Prostate gland (tissue), 2 donors: ENCODE data around the gene C1orf198. TPM values are rescaled to one million over a fixed set of nuclear protein-coding genes. Genes with fewer than 3 reads are reported as not detected.

Experiments used
- DNase-seq: peaks from one replicate; pipeline ENCODE4 v3.0.0-alpha.2; 2019; ENCODE audit warnings: low spot score
- H3K27ac ChIP-seq, 2 donors: fragments of 200-600 bp; sonication (generic); 2 replicates each; pipeline ENCODE4 v1.5.1; 2017 to 2019
- H3K27me3 ChIP-seq: fragments of 200-600 bp; sonication (generic); replicated peaks from 2 replicates; pipeline ENCODE4 v1.5.1; 2019; ENCODE audit not compliant: insufficient read depth
- H3K36me3 ChIP-seq, 2 donors: fragments of 200-600 bp; sonication (generic); 1 replicate in 1 of 2; 2 replicates in 1 of 2; pipeline versions ENCODE4 v1.5.1 to v1.8.1; 2017 to 2019
- H3K4me1 ChIP-seq: fragments of 200-600 bp; sonication (generic); replicated peaks from 2 replicates; pipeline ENCODE4 v1.5.1; 2019
- H3K4me3 ChIP-seq, 2 donors: fragments of 200-600 bp; sonication (generic); 2 replicates each; pipeline ENCODE4 v1.5.1; 2017 to 2019
- H3K9me3 ChIP-seq: fragments of 200-600 bp; sonication (generic); 2 replicates; pipeline ENCODE4 v1.5.1; 2017
- CTCF ChIP-seq, 4 experiments: fragments of 200-600 bp in 2 of 4; fragments of 450-650 bp in 2 of 4; sonication (generic) in 2 of 4; IDR thresholded peaks; 1 replicate in 3 of 4; 2 replicates in 1 of 4; pipeline ENCODE4 v1.5.1; 2016 to 2019; ENCODE audit warnings: antibody characterized with exemption in 4 of 4, mild to moderate bottlenecking in 2 of 4, moderate library complexity in 2 of 4
- POLR2A ChIP-seq: fragments of 450-650 bp; IDR thresholded peaks from one replicate; pipeline ENCODE4 v1.6.1; 2016; ENCODE audit warnings: antibody characterized with exemption, mild to moderate bottlenecking
- POLR2AphosphoS5 ChIP-seq: sonication (generic); formaldehyde crosslinking; IDR thresholded peaks from one replicate; pipeline ENCODE4 v1.6.1; 2017; ENCODE audit warnings: antibody characterized with exemption
- WGBS: methylation state at CpG from one replicate; pipeline ENCODE4 v1.1.5; 2018; 5-methylcytosine and 5-hydroxymethylcytosine counted together
- intact Hi-C: fragments of 100-400 bp; cut with DNase I; formaldehyde crosslinking; loops from one replicate; pipeline ENCODE4 v1.14.2; 2022
- total RNA-seq, 2 donors: library from RNA; depleted of rRNA; stranded (reverse); fragments of >200 nt; gene quantifications; one replicate each; pipeline ENCODE4 v1.1.0, GENCODE V29; 2016

Gene C1orf198
- total RNA-seq, 2 donors from 2014 or later = 41.9 to 44.8 TPM

GRCh38 chr1:230906226-230906625, 37.9 kb upstream of the C1orf198 start:
- WGBS = 62% methylated on average over 2 of the region's 2 CpGs
- DNase-seq = no peak
- H3K27me3 ChIP-seq = no peaks in the 10 kb centered on the region
- intact Hi-C loops = no loop called here
- no peak for TF ChIP-seq CTCF (IDR thresholded peaks at IDR 0.05)
- no peak for TF ChIP-seq POLR2AphosphoS5
- no peak for TF ChIP-seq POLR2A
- H3K36me3 ChIP-seq = no peaks in the 10 kb centered on the region
- H3K9me3 ChIP-seq = no peaks in the 10 kb centered on the region
- peak overlapping the region in 1 of 2 donors; percentile 33 for H3K27ac ChIP-seq
- H3K4me1 ChIP-seq = no peaks in the 10 kb centered on the region
- H3K4me3 ChIP-seq = no peak overlapping the region

- H3K27ac ChIP-seq = peak overlapping the region in 1 of 2 donors; percentile 33
- intact Hi-C loops = no loop called here
- 34% methylated on average over 5 of the region's 5 CpGs for WGBS
Observed at GRCh38 chr1:230905733-230906132, 37.4 kb upstream of the C1orf198 start.

GRCh38 chr1:230902349-230902923, 34.1 kb upstream of the C1orf198 start:
- intact Hi-C loops = loop anchor here (5.0 kb wide), 1 partner anchor 35 kb away; the partner anchor contains the start of gene C1orf198
- 97% methylated on average over 22 of the region's 22 CpGs for WGBS
- Histone ChIP-seq H3K4me1 (no peaks in the 10 kb centered on the region), H3K9me3 (no peaks in the 10 kb centered on the region), H3K27ac (no peak overlapping the region), H3K27me3 (no peaks in the 10 kb centered on the region), H3K4me3 (no peak overlapping the region), H3K36me3 (no peaks in the 10 kb centered on the region)
- TF ChIP-seq CTCF (IDR thresholded peaks at IDR 0.05) (no peak), POLR2A (no peak)
- no peak for DNase-seq

More at GRCh38 chr1:230905733-230906132, 37.4 kb upstream of the C1orf198 start:
- Histone ChIP-seq H3K27me3 (no peaks in the 10 kb centered on the region), H3K4me1 (no peaks in the 10 kb centered on the region), H3K4me3 (no peak overlapping the region), H3K9me3 (no peaks in the 10 kb centered on the region), H3K36me3 (no peaks in the 10 kb centered on the region)
- TF ChIP-seq POLR2AphosphoS5 = no peak
- no peak for TF ChIP-seq CTCF (IDR thresholded peaks at IDR 0.05)
- no peak for TF ChIP-seq POLR2A
- DNase-seq = no peak

- no peak for DNase-seq
- Histone ChIP-seq H3K9me3 (no peaks in the 10 kb centered on the region), H3K4me3 (no peak overlapping the region), H3K27me3 (no peaks in the 10 kb centered on the region), H3K4me1 (no peaks in the 10 kb centered on the region), H3K27ac (no peak overlapping the region), H3K36me3 (no peaks in the 10 kb centered on the region)
- WGBS = 91% methylated on average over 6 of the region's 6 CpGs
- intact Hi-C loops = loop anchor here (5.0 kb wide), 1 partner anchor 34 kb away; the partner anchor contains the start of gene C1orf198
- no peak for TF ChIP-seq CTCF (IDR thresholded peaks at IDR 0.05)
Observed at GRCh38 chr1:230901671-230902070, 33.4 kb upstream of the C1orf198 start.

GRCh38 chr1:230900984-230901383, 32.7 kb upstream of the C1orf198 start:
- DNase-seq = no peak
- 77% methylated on average over 6 of the region's 6 CpGs for WGBS
- Histone ChIP-seq H3K36me3 (no peaks in the 10 kb centered on the region), H3K27me3 (no peaks in the 10 kb centered on the region), H3K4me1 (no peaks in the 10 kb centered on the region), H3K27ac (no peak overlapping the region), H3K4me3 (no peak overlapping the region), H3K9me3 (no peaks in the 10 kb centered on the region)
- intact Hi-C loops = loop anchor here (5.0 kb wide), 1 partner anchor 34 kb away; the partner anchor contains the start of gene C1orf198
- TF ChIP-seq POLR2AphosphoS5 = no peak
